Measurements from ENCODE around the gene TCAF1. TPM values are rescaled to one million over a fixed set of nuclear protein-coding genes. Genes with fewer than 3 reads are reported as not detected.
"Not testable (repeated sequence)": the region's sequence is repeated elsewhere in the genome, so short reads cannot be mapped to it uniquely, and the experiment has no call there.

Gene TCAF1
- total and polyA plus RNA-seq, 2 donors (not counting 1 experiment from before 2014, with no cell fraction given), result 7.1 to 17.3 TPM

GRCh38 chr7:143876218-143876617 lies 25.8 kb downstream of the TCAF1 start:
- Histone ChIP-seq H3K9me3 (ENCODE audit: control extremely low read depth in 1 of 3, control insufficient read depth in 2 of 3, insufficient read depth in 1 of 3, low read length in 2 of 3) (no peaks in the 10 kb centered on the region), H2AFZ (ENCODE audit: insufficient read depth, low read depth, low read length, poor library complexity, severe bottlenecking) (no peak overlapping the region), H3K27me3 (replicated peaks in 1 of 4; ENCODE audit: control extremely low read depth in 1 of 4, control insufficient read depth in 3 of 4, insufficient read depth in 4 of 4, low read length in 3 of 4) (no peaks in the 10 kb centered on the region), H3K9ac (ENCODE audit: low read length) (no peak overlapping the region), H3K4me1 (ENCODE audit: control insufficient read depth in 2 of 2, insufficient read depth in 2 of 2, low read length in 2 of 2) (no peaks in the 10 kb centered on the region), H3K79me2 (ENCODE audit: control insufficient read depth, insufficient read depth, low read length) (no peaks in the 10 kb centered on the region), H3K27ac (ENCODE audit: low read length in 2 of 2) (no peak overlapping the region), H3K36me3 (replicated peaks in 1 of 2; ENCODE audit: control extremely low read depth in 1 of 2, control insufficient read depth in 1 of 2, extremely low read depth in 1 of 2, insufficient read depth in 2 of 2, low read length in 1 of 2) (peaks cover 0 to 5% of the 10 kb centered on the region in 2 experiments), H3K4me2 (replicated peaks; ENCODE audit: low read depth, low read length, poor library complexity, severe bottlenecking) (no peak overlapping the region), H3K4me3 (ENCODE audit: control extremely low read depth in 1 of 5, extremely low read depth in 1 of 5, insufficient read depth in 1 of 5, low read depth in 2 of 5, low read length in 4 of 5) (no peak overlapping the region), H4K20me1 (ENCODE audit: control insufficient read depth, insufficient read depth, low read length, poor library complexity, severe bottlenecking) (no peaks in the 10 kb centered on the region)
- ChIA-PET CTCF (no interaction called here), POLR2A (no interaction called here)
- Mint-ChIP-seq H3K4me3 (no peak overlapping the region), H3K4me1 (no peaks in the 10 kb centered on the region), H3K9me3 (ENCODE audit: insufficient read depth) (no peaks in the 10 kb centered on the region), H3K27ac (no peak overlapping the region), H3K27me3 (peaks cover 1% of the 10 kb centered on the region)
- no peak for TF ChIP-seq EZH2 (IDR thresholded peaks at IDR 0.05; ENCODE audit: borderline replicate concordance, insufficient read depth, low read depth, low read length, poor library complexity, severe bottlenecking)
- ATAC-seq (ENCODE audit: low read depth) (no peak), DNase-seq (no peak)
- 95% methylated on average over 7 of the region's 9 CpGs for WGBS (ENCODE audit: insufficient coverage)
- intact Hi-C loops (cut with micrococcal nuclease), result no loop called here

- DNase-seq; H4K20me1 ChIP-seq (ENCODE audit: control insufficient read depth, insufficient read depth, low read length, poor library complexity, severe bottlenecking); H3K4me3 ChIP-seq (ENCODE audit: control extremely low read depth in 1 of 5, extremely low read depth in 1 of 5, insufficient read depth in 1 of 5, low read depth in 2 of 5, low read length in 4 of 5); H3K36me3 ChIP-seq (replicated peaks in 1 of 2; ENCODE audit: control extremely low read depth in 1 of 2, control insufficient read depth in 1 of 2, extremely low read depth in 1 of 2, insufficient read depth in 2 of 2, low read length in 1 of 2); POLR2A ChIA-PET; H3K79me2 ChIP-seq (ENCODE audit: control insufficient read depth, insufficient read depth, low read length); CTCF ChIA-PET; H3K27me3 ChIP-seq (replicated peaks in 1 of 4; ENCODE audit: control extremely low read depth in 1 of 4, control insufficient read depth in 3 of 4, insufficient read depth in 4 of 4, low read length in 3 of 4); intact Hi-C loops (cut with micrococcal nuclease); H3K9me3 ChIP-seq (ENCODE audit: control extremely low read depth in 1 of 3, control insufficient read depth in 2 of 3, insufficient read depth in 1 of 3, low read length in 2 of 3); H3K4me1 Mint-ChIP-seq; H3K4me1 ChIP-seq (ENCODE audit: control insufficient read depth in 2 of 2, insufficient read depth in 2 of 2, low read length in 2 of 2); H3K27ac Mint-ChIP-seq; H3K27ac ChIP-seq (ENCODE audit: low read length in 2 of 2); H2AFZ ChIP-seq (ENCODE audit: insufficient read depth, low read depth, low read length, poor library complexity, severe bottlenecking); H3K9ac ChIP-seq (ENCODE audit: low read length); H3K4me3 Mint-ChIP-seq; H3K27me3 Mint-ChIP-seq; ATAC-seq (ENCODE audit: low read depth); H3K4me2 ChIP-seq (replicated peaks; ENCODE audit: low read depth, low read length, poor library complexity, severe bottlenecking); H3K9me3 Mint-ChIP-seq (ENCODE audit: insufficient read depth): not testable (repeated sequence)
- WGBS (ENCODE audit: insufficient coverage), result no CpG with 5 or more reads among the region's 4 CpGs
These were observed 28.7 kb downstream of the TCAF1 start for GRCh38 chr7:143873242-143873641.

- H3K4me1 Mint-ChIP-seq; H3K9me3 Mint-ChIP-seq (ENCODE audit: insufficient read depth): not testable (repeated sequence)
These were observed 30.4 kb downstream of the TCAF1 start for GRCh38 chr7:143871534-143871933.

GRCh38 chr7:143857994-143858393 lies 44.0 kb downstream of the TCAF1 start:
- ATAC-seq (ENCODE audit: low read depth), result not testable (repeated sequence)

More at GRCh38 chr7:143871534-143871933, 30.4 kb downstream of the TCAF1 start:
- ATAC-seq (ENCODE audit: low read depth); H3K4me3 ChIP-seq (ENCODE audit: control extremely low read depth in 1 of 5, extremely low read depth in 1 of 5, insufficient read depth in 1 of 5, low read depth in 2 of 5, low read length in 4 of 5); H3K27me3 ChIP-seq (replicated peaks in 1 of 4; ENCODE audit: control extremely low read depth in 1 of 4, control insufficient read depth in 3 of 4, insufficient read depth in 4 of 4, low read length in 3 of 4); H2AFZ ChIP-seq (ENCODE audit: insufficient read depth, low read depth, low read length, poor library complexity, severe bottlenecking); H3K27ac ChIP-seq (ENCODE audit: low read length in 2 of 2); POLR2A ChIA-PET; intact Hi-C loops (cut with micrococcal nuclease); H3K9me3 ChIP-seq (ENCODE audit: control extremely low read depth in 1 of 3, control insufficient read depth in 2 of 3, insufficient read depth in 1 of 3, low read length in 2 of 3); DNase-seq; H4K20me1 ChIP-seq (ENCODE audit: control insufficient read depth, insufficient read depth, low read length, poor library complexity, severe bottlenecking); H3K9ac ChIP-seq (ENCODE audit: low read length); H3K27me3 Mint-ChIP-seq; H3K79me2 ChIP-seq (ENCODE audit: control insufficient read depth, insufficient read depth, low read length); H3K4me1 ChIP-seq (ENCODE audit: control insufficient read depth in 2 of 2, insufficient read depth in 2 of 2, low read length in 2 of 2); H3K36me3 ChIP-seq (replicated peaks in 1 of 2; ENCODE audit: control extremely low read depth in 1 of 2, control insufficient read depth in 1 of 2, extremely low read depth in 1 of 2, insufficient read depth in 2 of 2, low read length in 1 of 2); H3K4me3 Mint-ChIP-seq; H3K4me2 ChIP-seq (replicated peaks; ENCODE audit: low read depth, low read length, poor library complexity, severe bottlenecking); H3K27ac Mint-ChIP-seq; CTCF ChIA-PET: not testable (repeated sequence)

More at GRCh38 chr7:143857994-143858393, 44.0 kb downstream of the TCAF1 start:
- H3K4me2 ChIP-seq (replicated peaks; ENCODE audit: low read depth, low read length, poor library complexity, severe bottlenecking); H3K36me3 ChIP-seq (replicated peaks in 1 of 2; ENCODE audit: control extremely low read depth in 1 of 2, control insufficient read depth in 1 of 2, extremely low read depth in 1 of 2, insufficient read depth in 2 of 2, low read length in 1 of 2); H4K20me1 ChIP-seq (ENCODE audit: control insufficient read depth, insufficient read depth, low read length, poor library complexity, severe bottlenecking); intact Hi-C loops (cut with micrococcal nuclease); DNase-seq; H3K9me3 Mint-ChIP-seq (ENCODE audit: insufficient read depth); H3K27ac Mint-ChIP-seq; H3K9me3 ChIP-seq (ENCODE audit: control extremely low read depth in 1 of 3, control insufficient read depth in 2 of 3, insufficient read depth in 1 of 3, low read length in 2 of 3); H3K4me1 ChIP-seq (ENCODE audit: control insufficient read depth in 2 of 2, insufficient read depth in 2 of 2, low read length in 2 of 2); H3K27me3 ChIP-seq (replicated peaks in 1 of 4; ENCODE audit: control extremely low read depth in 1 of 4, control insufficient read depth in 3 of 4, insufficient read depth in 4 of 4, low read length in 3 of 4); H3K79me2 ChIP-seq (ENCODE audit: control insufficient read depth, insufficient read depth, low read length); H3K9ac ChIP-seq (ENCODE audit: low read length); H2AFZ ChIP-seq (ENCODE audit: insufficient read depth, low read depth, low read length, poor library complexity, severe bottlenecking); H3K27me3 Mint-ChIP-seq; H3K4me3 ChIP-seq (ENCODE audit: control extremely low read depth in 1 of 5, extremely low read depth in 1 of 5, insufficient read depth in 1 of 5, low read depth in 2 of 5, low read length in 4 of 5); H3K4me1 Mint-ChIP-seq; POLR2A ChIA-PET; H3K4me3 Mint-ChIP-seq; CTCF ChIA-PET; H3K27ac ChIP-seq (ENCODE audit: low read length in 2 of 2): not testable (repeated sequence)
- WGBS (ENCODE audit: insufficient coverage), result no CpG with 5 or more reads among the region's 2 CpGs
